K562 (cell line): Measurements from ENCODE around the gene RNH1. TPM values are rescaled to one million over a fixed set of nuclear protein-coding genes. Genes with fewer than 3 reads are reported as not detected.

Experiments used
- CBX3 ChIP-seq, 2 experiments: IDR thresholded peaks; 1 replicate in 1 of 2; 2 replicates in 1 of 2; pipeline ENCODE4 v1.6.1; 2012; ENCODE audit warnings: inconsistent platforms in 2 of 2, low read length in 2 of 2, borderline replicate concordance in 1 of 2, control low read depth in 1 of 2
- CTCF ChIP-seq, 3 experiments: IDR thresholded peaks in 2 of 3; conservative IDR thresholded peaks in 1 of 3; 2 replicates each; pipeline ENCODE4 v1.5.1; 2011 to 2012; ENCODE audit warnings: low read length in 3 of 3, mild to moderate bottlenecking in 3 of 3, control low read depth in 2 of 3, improper control_type of control experiment in 1 of 3, inconsistent platforms in 1 of 3, low read depth in 1 of 3, mixed read lengths in 1 of 3, moderate library complexity in 1 of 3; ENCODE audit not compliant: insufficient read depth in 2 of 3
- FOXA3 ChIP-seq, 2 experiments: fragments of 450-650 bp in 1 of 2; sonication (generic) in 1 of 2; formaldehyde crosslinking; IDR thresholded peaks in 1 of 2; conservative IDR thresholded peaks in 1 of 2; 2 replicates each; pipeline versions ENCODE4 v1.4.0 to v1.8.0; 2020 to 2022; ENCODE audit warnings: mild to moderate bottlenecking in 2 of 2, missing genetic modification reagents in 1 of 2
- FOXM1 ChIP-seq, 2 experiments: fragments of 450-650 bp in 1 of 2; sonication (generic) in 1 of 2; formaldehyde crosslinking in 1 of 2; IDR thresholded peaks; 2 replicates each; pipeline versions ENCODE4 v1.6.1 to v1.9.0; 2017 to 2022; ENCODE audit warnings: low read depth in 2 of 2, mild to moderate bottlenecking in 2 of 2, missing genetic modification reagents in 1 of 2, moderate library complexity in 1 of 2
- GTF2E2 ChIP-seq: fragments of 200-800 bp; sonication (Bioruptor generic); IDR thresholded peaks from 2 replicates; pipeline ENCODE4 v1.6.1; 2016; ENCODE audit warnings: missing genetic modification characterization, missing compliant biosample characterization
- MAZ ChIP-seq, 2 experiments: fragments of 450-650 bp in 1 of 2; sonication (generic) in 1 of 2; formaldehyde crosslinking; IDR thresholded peaks in 1 of 2; conservative IDR thresholded peaks in 1 of 2; 2 replicates each; pipeline versions ENCODE4 v1.4.0 to v1.5.0; 2020; ENCODE audit warnings: mild to moderate bottlenecking in 1 of 2, missing genetic modification reagents in 1 of 2
- MCM2 ChIP-seq: fragments of 450-650 bp; IDR thresholded peaks from 2 replicates; pipeline ENCODE4 v1.6.1; 2017; ENCODE audit warnings: low read depth, mild to moderate bottlenecking
- MIER1 ChIP-seq: fragments of 450-650 bp; IDR thresholded peaks from 2 replicates; pipeline ENCODE4 v1.6.1; 2016; ENCODE audit warnings: antibody characterized with exemption, mild to moderate bottlenecking, low read depth
- MITF ChIP-seq: IDR thresholded peaks from 2 replicates; pipeline ENCODE4 v1.6.1; 2014; ENCODE audit warnings: antibody characterized with exemption
- NCOR1 ChIP-seq: fragments of 450-650 bp; IDR thresholded peaks from 2 replicates; pipeline ENCODE4 v1.6.1; 2016; ENCODE audit warnings: mild to moderate bottlenecking, moderate library complexity
- PHF20 ChIP-seq: fragments of 450-650 bp; IDR thresholded peaks from 2 replicates; pipeline ENCODE4 v1.6.1; 2018; ENCODE audit not compliant: partially characterized antibody
- PML ChIP-seq: IDR thresholded peaks from 2 replicates; pipeline ENCODE4 v1.6.1; 2012; ENCODE audit warnings: low read length, inconsistent platforms
- RREB1 ChIP-seq: fragments of 250-450 bp; sonication (Bioruptor Pico); IDR thresholded peaks from 2 replicates; pipeline ENCODE4 v1.4.0; 2020
- SIN3A ChIP-seq, 2 experiments: fragments of 150-350 bp in 1 of 2; IDR thresholded peaks; 2 replicates each; pipeline ENCODE4 v1.6.1; 2011 to 2016; ENCODE audit warnings: borderline replicate concordance in 2 of 2, low read depth in 2 of 2, low read length in 2 of 2, mild to moderate bottlenecking in 2 of 2, moderate library complexity in 2 of 2; ENCODE audit not compliant: control insufficient read depth in 1 of 2
- SMARCA5 ChIP-seq: fragments of 450-650 bp; IDR thresholded peaks from 2 replicates; pipeline ENCODE4 v1.6.1; 2016
- TCF7L2 ChIP-seq: fragments of 150-350 bp; IDR thresholded peaks from 2 replicates; pipeline ENCODE4 v1.6.1; 2016; ENCODE audit warnings: low read depth, mild to moderate bottlenecking, low read length, moderate library complexity
- ZEB2 ChIP-seq: fragments of 450-650 bp; IDR thresholded peaks from 2 replicates; pipeline ENCODE4 v1.6.1; 2016
- ZNF644 ChIP-seq: fragments of 200-800 bp; sonication (Bioruptor generic); IDR thresholded peaks from 2 replicates; pipeline ENCODE4 v1.6.1; 2016; ENCODE audit warnings: low read depth, missing genetic modification characterization, missing compliant biosample characterization
- polyA plus RNA-seq, 8 experiments: library from polyadenylated mRNA; depleted of rRNA in 4 of 8; stranded (reverse) in 5 of 8; unstranded in 3 of 8; fragments of >200 nt; fragmentation: Nextera tagmentation in 2 of 8; fragmentation: Illumina TruSeq in 1 of 8; extraction: Ambion mirVana in 2 of 8; extraction: Trizol in 1 of 8; gene quantifications; 2 replicates each; pipeline versions ENCODE4 v1.2.1 to v1.2.3, GENCODE V29; 2011 to 2014; ENCODE audit warnings: inconsistent platforms in 1 of 8, missing spikeins in 1 of 8
- total RNA-seq, 7 experiments: library from RNA; depleted of rRNA in 6 of 7; stranded (reverse); fragments of >200 nt in 6 of 7; fragmentation: Illumina TruSeq in 2 of 7; extraction: Trizol in 2 of 7; gene quantifications; 2 replicates each; pipeline versions ENCODE4 v1.2.1 to v1.2.3, GENCODE V29; 2011 to 2021; ENCODE audit warnings: low replicate concordance in 1 of 7

Gene RNH1
- total and polyA plus RNA-seq, 9 of the 15 experiments (the other 6 are each of a cell fraction or from before 2014, with no cell fraction given), result 2.5 to 160 (median 44.3) TPM

- TF ChIP-seq FOXM1 (IDR thresholded peaks at IDR 0.05; ENCODE audit: low read depth) (no peak), FOXM1 (CRISPR knock-in tag; IDR thresholded peaks at IDR 0.05; ENCODE audit: low read depth) (no peak), MAZ (CRISPR knock-in tag; conservative IDR thresholded peaks at IDR 0.05 in 1 of 2, IDR thresholded peaks at IDR 0.05 in 1 of 2) (peak in 1 of 2 experiments; percentile 75; a peak in 2 of 4 replicates), CTCF (IDR thresholded peaks at IDR 0.05 in 2 of 3, conservative IDR thresholded peaks at IDR 0.05 in 1 of 3; ENCODE audit: insufficient read depth in 2 of 3, low read depth in 1 of 3, low read length in 3 of 3) (0 out of 6 replicates have a peak, but pooled peaks of 1 of the 3 experiments have one; percentile 10), NCOR1 (no peak), ZNF644 (tag) (peak; percentile 70; the same call in 1 of the 2 replicates), ZEB2 (no peak), SMARCA5 (no peak), TCF7L2 (no peak), RREB1 (CRISPR knock-in tag) (peak; percentile 50; the same call in 1 of the 2 replicates), MITF (peak; percentile 56; the same call in 1 of the 2 replicates), FOXA3 (CRISPR knock-in tag; conservative IDR thresholded peaks at IDR 0.05 in 1 of 2, IDR thresholded peaks at IDR 0.05 in 1 of 2) (no peak; a peak in 2 of 4 replicates), MCM2 (no peak), CBX3 (IDR thresholded peaks at IDR 0.05; ENCODE audit: borderline replicate concordance in 1 of 2, low read length in 2 of 2) (no peak), PML (peak; percentile 33; the same call in 1 of the 2 replicates), PHF20 (no peak), GTF2E2 (tag) (no peak; the same call in 1 of the 2 replicates), MIER1 (no peak), SIN3A (IDR thresholded peaks at IDR 0.05; ENCODE audit: borderline replicate concordance in 2 of 2, control insufficient read depth in 1 of 2, low read depth in 2 of 2, low read length in 2 of 2) (peak in 1 of 2 experiments; percentile 87; a peak in 2 of 4 replicates)
Observed at GRCh38 chr11:506238-506994, 626 bp downstream of the RNH1 start (continued).
